ENCODE data around the gene USP12. TPM values are rescaled to one million over a fixed set of nuclear protein-coding genes. Genes with fewer than 3 reads are reported as not detected.

Gene USP12
- total RNA-seq, 1 donor from 2014 or later: 30.8 TPM

GRCh38 chr13:27208514-27208913 lies 36.9 kb upstream of the USP12 start:
- DNase-seq (ENCODE audit: low spot score, unreplicated experiment): no peak
- Mint-ChIP-seq H3K4me3 (ENCODE audit: low read depth) (no peak overlapping the region), H3K4me1 (ENCODE audit: low read depth) (peaks cover 11% of the 10 kb centered on the region), H3K36me3 (ENCODE audit: insufficient read depth) (peaks cover 12% of the 10 kb centered on the region), H3K27me3 (no peaks in the 10 kb centered on the region), H3K27ac (no peak overlapping the region), H3K9me3 (ENCODE audit: low read depth) (peaks cover 15% of the 10 kb centered on the region)
- TF ChIP-seq CTCF (IDR thresholded peaks at IDR 0.05; ENCODE audit: unreplicated experiment): no peak

- no peak for DNase-seq (ENCODE audit: low spot score, unreplicated experiment)
- H3K9me3 Mint-ChIP-seq (ENCODE audit: low read depth): peaks cover 7% of the 10 kb centered on the region
- H3K27ac Mint-ChIP-seq: no peak overlapping the region
- TF ChIP-seq CTCF (IDR thresholded peaks at IDR 0.05; ENCODE audit: unreplicated experiment): no peak
- H3K4me1 Mint-ChIP-seq (ENCODE audit: low read depth): peaks cover 18% of the 10 kb centered on the region
- H3K27me3 Mint-ChIP-seq: no peaks in the 10 kb centered on the region
- peaks cover 2% of the 10 kb centered on the region for H3K36me3 Mint-ChIP-seq (ENCODE audit: insufficient read depth)
- no peak overlapping the region for H3K4me3 Mint-ChIP-seq (ENCODE audit: low read depth)
Observed at GRCh38 chr13:27203854-27204253, 32.2 kb upstream of the USP12 start.

GRCh38 chr13:27203186-27203585 lies 31.6 kb upstream of the USP12 start:
- H3K36me3 Mint-ChIP-seq (ENCODE audit: insufficient read depth): peaks cover 2% of the 10 kb centered on the region
- peaks cover 18% of the 10 kb centered on the region for H3K4me1 Mint-ChIP-seq (ENCODE audit: low read depth)
- H3K27ac Mint-ChIP-seq: no peak overlapping the region
- H3K9me3 Mint-ChIP-seq (ENCODE audit: low read depth): peaks cover 3% of the 10 kb centered on the region
- no peak overlapping the region for H3K4me3 Mint-ChIP-seq (ENCODE audit: low read depth)
- no peak for DNase-seq (ENCODE audit: low spot score, unreplicated experiment)
- H3K27me3 Mint-ChIP-seq: no peaks in the 10 kb centered on the region
- TF ChIP-seq CTCF (IDR thresholded peaks at IDR 0.05; ENCODE audit: unreplicated experiment): no peak

GRCh38 chr13:27201661-27202060 lies 30.1 kb upstream of the USP12 start:
- no peak overlapping the region for H3K4me3 Mint-ChIP-seq (ENCODE audit: low read depth)
- peaks cover 6% of the 10 kb centered on the region for H3K9me3 Mint-ChIP-seq (ENCODE audit: low read depth)

GRCh38 chr13:27200413-27201070 lies 28.9 kb upstream of the USP12 start:
- DNase-seq (ENCODE audit: low spot score, unreplicated experiment): no peak

More at GRCh38 chr13:27201661-27202060, 30.1 kb upstream of the USP12 start:
- no peak for TF ChIP-seq CTCF (IDR thresholded peaks at IDR 0.05; ENCODE audit: unreplicated experiment)
- no peak overlapping the region for H3K27ac Mint-ChIP-seq
- no peaks in the 10 kb centered on the region for H3K36me3 Mint-ChIP-seq (ENCODE audit: insufficient read depth)
- no peak for DNase-seq (ENCODE audit: low spot score, unreplicated experiment)
- no peaks in the 10 kb centered on the region for H3K27me3 Mint-ChIP-seq
- H3K4me1 Mint-ChIP-seq (ENCODE audit: low read depth): peaks cover 7% of the 10 kb centered on the region

More at GRCh38 chr13:27200413-27201070, 28.9 kb upstream of the USP12 start:
- Mint-ChIP-seq H3K9me3 (ENCODE audit: low read depth) (peaks cover 6% of the 10 kb centered on the region), H3K4me3 (ENCODE audit: low read depth) (no peak overlapping the region), H3K27me3 (peaks cover 4% of the 10 kb centered on the region), H3K4me1 (ENCODE audit: low read depth) (peaks cover 7% of the 10 kb centered on the region), H3K36me3 (ENCODE audit: insufficient read depth) (no peaks in the 10 kb centered on the region), H3K27ac (no peak overlapping the region)
- no peak for TF ChIP-seq CTCF (IDR thresholded peaks at IDR 0.05; ENCODE audit: unreplicated experiment)

Data from progenitor cell of endocrine pancreas (in vitro differentiated cells).